ENCODE measurements around the gene UBTD1. TPM values are rescaled to one million over a fixed set of nuclear protein-coding genes. Genes with fewer than 3 reads are reported as not detected.

UBTD1 gene
- total RNA-seq, 1 donor from 2014 or later = 59.9 TPM

- DNase-seq (ENCODE audit: low read depth in 2 of 2) = peak; percentile 54 to 81
Measured at GRCh38 chr10:97584060-97584797, 85.5 kb downstream of the UBTD1 start, which contains the start of gene HOGA1. TSS of gene HOGA1 (plus strand) at chr10:97584389. CDS start at chr10:97584704, 315 bp downstream.

- DNase-seq (ENCODE audit: low read depth in 2 of 2) = no peak
Measured at GRCh38 chr10:97584798-97585438, 86.2 kb downstream of the UBTD1 start.

- no peak for DNase-seq (ENCODE audit: low read depth in 2 of 2)
Measured at GRCh38 chr10:97585439-97585811, 86.7 kb downstream of the UBTD1 start.

- no peak for DNase-seq (ENCODE audit: low read depth in 2 of 2)
Measured at GRCh38 chr10:97587183-97587582, 88.5 kb downstream of the UBTD1 start.

- DNase-seq (ENCODE audit: low read depth in 2 of 2) = no peak
Measured at GRCh38 chr10:97589479-97589878, 90.8 kb downstream of the UBTD1 start, which contains the start of gene C10orf62. TSS of gene C10orf62 (plus strand) at chr10:97589721. CDS start at chr10:97589898, 177 bp downstream.

GRCh38 chr10:97590082-97590747 lies 91.5 kb downstream of the UBTD1 start:
- no peak for DNase-seq (ENCODE audit: low read depth in 2 of 2)

- no peak for DNase-seq (ENCODE audit: low read depth in 2 of 2)
Measured at GRCh38 chr10:97590748-97591495, 92.2 kb downstream of the UBTD1 start.

GRCh38 chr10:97593421-97593820 lies 94.7 kb downstream of the UBTD1 start:
- no peak for DNase-seq (ENCODE audit: low read depth in 2 of 2)

GRCh38 chr10:97596101-97597082 lies 97.7 kb downstream of the UBTD1 start:
- DNase-seq (ENCODE audit: low read depth in 2 of 2) = peak; percentile 94 to 99

GRCh38 chr10:97597778-97598177 lies 99.1 kb downstream of the UBTD1 start:
- DNase-seq (ENCODE audit: low read depth in 2 of 2) = no peak

- no peak for DNase-seq (ENCODE audit: low read depth in 2 of 2)
Measured at GRCh38 chr10:97598407-97599271, 99.9 kb downstream of the UBTD1 start.

GRCh38 chr10:97599272-97599619 lies 100.5 kb downstream of the UBTD1 start:
- DNase-seq (ENCODE audit: low read depth in 2 of 2) = no peak

GRCh38 chr10:97600616-97601015 lies 101.9 kb downstream of the UBTD1 start:
- DNase-seq (ENCODE audit: low read depth in 2 of 2) = no peak

GRCh38 chr10:97601268-97602215 lies 102.8 kb downstream of the UBTD1 start:
- no peak for DNase-seq (ENCODE audit: low read depth in 2 of 2)

GRCh38 chr10:97607095-97607636 lies 108.4 kb downstream of the UBTD1 start:
- DNase-seq (ENCODE audit: low read depth in 2 of 2) = no peak

- DNase-seq (ENCODE audit: low read depth in 2 of 2) = no peak
Measured at GRCh38 chr10:97608991-97609561, 110.4 kb downstream of the UBTD1 start.

GRCh38 chr10:97611473-97611872 lies 112.7 kb downstream of the UBTD1 start:
- no peak for DNase-seq (ENCODE audit: low read depth in 2 of 2)

- DNase-seq (ENCODE audit: low read depth in 2 of 2) = peak; percentile 69 to 78
Measured at GRCh38 chr10:97612386-97612785, 113.7 kb downstream of the UBTD1 start.

Measured in lung microvascular endothelial cell (primary cell).